GM21360 (cell line): ENCODE results near the gene CAPN14.

Experiments used
- ATAC-seq: cut with Tn5 transposase; IDR thresholded peaks from one replicate; pipeline ENCODE4 v1.9.1; 2021; ENCODE audit warnings: mild to moderate bottlenecking, moderate library complexity; ENCODE audit not compliant: unreplicated experiment

The CAPN14 gene

DNA sequence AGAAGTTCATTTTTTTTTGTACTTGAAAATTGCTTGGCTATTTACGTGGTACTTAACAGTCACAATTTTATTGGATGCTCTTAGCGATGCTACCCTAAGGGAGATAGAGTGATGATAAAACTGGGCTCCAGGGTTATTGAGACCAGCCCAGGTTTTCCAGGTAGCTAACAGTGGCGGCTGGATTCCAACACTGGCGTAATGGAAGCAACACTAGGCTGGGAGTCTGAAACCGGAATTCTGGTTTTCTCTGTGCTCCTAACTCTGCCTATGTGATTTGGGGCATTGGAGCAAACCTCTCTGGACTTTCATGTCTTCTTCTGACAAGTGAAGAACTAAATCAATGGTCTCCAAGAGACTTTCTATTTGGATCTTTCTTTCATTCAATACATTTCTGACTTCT lies 69.7 kb downstream of the CAPN14 start:
- ATAC-seq: no peak

DNA sequence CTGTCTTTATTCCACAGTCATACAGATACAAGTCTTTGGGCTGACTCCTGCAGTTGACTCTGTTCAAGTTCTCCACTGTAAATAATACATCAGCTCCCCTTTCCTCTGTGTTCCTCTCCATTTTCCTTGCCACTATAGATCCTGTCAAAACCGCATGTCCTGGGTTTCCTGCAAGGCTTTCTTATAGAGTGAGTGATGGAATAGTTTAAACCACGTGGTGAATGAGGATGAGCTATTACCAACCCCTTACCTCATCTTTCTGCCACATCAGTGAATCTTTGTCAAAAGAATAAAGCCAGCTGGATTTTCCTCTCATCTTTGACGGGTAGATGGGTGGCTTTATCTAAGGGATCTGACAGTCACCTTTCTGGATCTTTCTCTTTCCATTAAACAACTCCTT lies 75.2 kb downstream of the CAPN14 start:
- no peak for ATAC-seq

DNA sequence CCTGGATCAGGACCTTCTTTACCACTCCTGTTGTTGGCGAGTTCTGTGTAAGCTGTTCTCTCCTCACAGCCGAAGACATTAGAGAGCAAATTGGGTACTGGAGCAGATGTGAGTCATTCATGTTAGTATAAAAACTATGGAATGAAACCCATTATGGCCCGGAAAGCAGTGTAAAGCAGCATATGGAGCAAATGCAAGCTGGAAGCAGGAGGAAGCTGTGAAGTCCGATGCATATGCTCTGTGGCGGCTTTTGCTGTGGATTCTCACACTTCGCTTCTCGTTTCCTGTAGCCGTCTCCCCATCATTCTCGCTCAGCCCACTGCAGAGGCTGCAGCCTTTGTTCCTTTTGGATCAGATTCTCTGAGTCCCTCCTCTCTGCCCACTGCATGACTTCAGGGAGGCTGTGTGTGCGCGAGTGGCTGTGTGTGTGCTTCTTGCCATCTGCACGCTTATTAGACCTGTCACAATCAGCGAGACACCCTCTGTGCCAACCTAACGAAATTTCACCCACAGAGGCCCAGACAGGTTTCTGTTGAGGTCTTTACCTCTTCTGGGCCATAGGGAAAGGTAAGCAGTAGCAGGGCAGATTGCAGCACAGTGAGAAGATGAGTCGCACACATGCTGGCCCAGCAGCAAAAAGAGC lies 75.8 kb downstream of the CAPN14 start:
- no peak for ATAC-seq

DNA sequence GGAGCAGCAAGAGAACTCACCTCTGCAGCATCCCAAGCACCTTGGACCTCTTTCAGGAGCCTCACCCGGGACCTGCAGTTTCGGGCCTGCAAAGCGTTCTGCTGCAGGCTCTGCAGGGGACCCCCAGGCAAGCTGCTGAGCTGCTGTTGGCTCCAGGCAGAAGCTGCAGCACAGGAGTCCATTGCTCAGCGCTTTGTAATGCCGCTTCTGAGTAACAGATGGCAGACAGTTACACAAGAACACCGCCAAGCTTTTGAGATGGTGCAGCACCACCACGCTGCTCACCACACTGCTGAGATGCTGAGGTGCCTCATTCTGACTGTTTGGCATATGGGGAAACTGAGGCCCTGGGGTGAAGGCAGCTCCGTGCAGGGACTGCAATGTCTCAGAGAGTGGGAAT lies 77.2 kb downstream of the CAPN14 start:
- ATAC-seq: no peak

DNA sequence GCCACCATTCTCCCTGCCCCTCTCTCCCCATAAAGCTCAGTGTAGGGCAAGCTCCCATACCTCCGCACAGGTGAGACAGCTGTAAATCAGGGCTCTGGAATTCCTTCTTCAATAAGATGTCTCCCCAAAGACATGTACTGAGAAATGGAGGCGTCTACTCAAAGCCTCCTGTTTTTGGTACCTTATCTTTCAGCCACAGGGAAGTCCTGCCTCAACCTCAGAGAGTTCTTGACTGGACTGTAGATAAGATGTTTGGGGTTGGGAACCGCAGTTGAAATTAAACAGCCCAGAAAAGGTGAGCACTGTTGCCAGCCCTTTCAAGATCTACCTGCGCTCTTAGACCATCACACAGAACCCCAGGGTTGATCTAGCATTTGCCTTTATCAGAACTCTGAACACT lies 77.6 kb downstream of the CAPN14 start:
- ATAC-seq: no peak

DNA sequence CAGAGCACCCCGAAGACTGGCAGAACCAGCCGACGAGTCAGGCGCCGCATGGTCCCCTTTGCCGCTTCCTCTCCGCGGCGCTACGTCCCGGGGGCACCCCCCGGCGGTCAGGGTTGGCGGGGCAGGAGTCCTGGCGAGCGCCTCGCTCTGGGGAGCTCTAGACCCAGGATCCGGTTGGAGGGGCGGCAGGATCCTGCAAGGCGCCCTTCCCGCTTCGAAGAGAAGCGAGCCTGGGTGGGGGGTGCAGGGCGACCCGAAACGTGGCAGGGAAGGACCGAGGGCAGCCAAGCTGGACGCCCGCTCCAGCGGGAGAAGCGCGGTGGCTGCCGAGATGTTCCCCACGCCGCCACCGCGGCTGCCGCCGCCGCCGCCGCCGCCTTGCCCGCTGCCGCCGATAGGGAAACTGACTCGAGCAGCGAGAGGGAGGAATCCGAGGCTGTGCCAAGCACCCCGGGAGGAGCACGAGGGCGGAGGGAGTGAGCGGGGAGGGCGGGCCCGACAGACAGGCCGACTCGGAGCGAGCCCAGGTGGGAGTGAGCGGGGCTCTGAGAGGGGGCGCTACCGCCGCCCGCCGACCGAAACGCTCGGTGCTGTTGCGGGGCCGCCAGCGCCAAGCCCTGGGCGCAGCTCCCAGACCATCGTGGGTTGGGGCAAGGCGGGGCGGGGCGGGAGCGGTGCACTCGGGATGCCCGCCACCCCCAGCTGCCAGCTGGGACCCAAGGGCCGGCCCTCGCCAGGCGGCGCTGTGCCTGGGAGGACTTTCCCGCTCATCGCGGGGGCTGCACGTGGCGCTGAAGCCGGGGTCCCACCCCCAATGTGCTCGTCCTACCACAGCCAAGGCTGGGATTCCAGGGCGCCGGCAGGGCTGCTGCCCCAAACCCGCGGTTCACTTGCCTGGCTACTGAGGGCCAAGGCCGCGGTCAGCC lies 79.0 kb downstream of the CAPN14 start, which contains the start of gene GALNT14:
TSS of gene GALNT14 (minus strand) at position 404 of the 926 bp plus-strand sequence. CDS start at position 50, 354 bp downstream.
- ATAC-seq: no peak

DNA sequence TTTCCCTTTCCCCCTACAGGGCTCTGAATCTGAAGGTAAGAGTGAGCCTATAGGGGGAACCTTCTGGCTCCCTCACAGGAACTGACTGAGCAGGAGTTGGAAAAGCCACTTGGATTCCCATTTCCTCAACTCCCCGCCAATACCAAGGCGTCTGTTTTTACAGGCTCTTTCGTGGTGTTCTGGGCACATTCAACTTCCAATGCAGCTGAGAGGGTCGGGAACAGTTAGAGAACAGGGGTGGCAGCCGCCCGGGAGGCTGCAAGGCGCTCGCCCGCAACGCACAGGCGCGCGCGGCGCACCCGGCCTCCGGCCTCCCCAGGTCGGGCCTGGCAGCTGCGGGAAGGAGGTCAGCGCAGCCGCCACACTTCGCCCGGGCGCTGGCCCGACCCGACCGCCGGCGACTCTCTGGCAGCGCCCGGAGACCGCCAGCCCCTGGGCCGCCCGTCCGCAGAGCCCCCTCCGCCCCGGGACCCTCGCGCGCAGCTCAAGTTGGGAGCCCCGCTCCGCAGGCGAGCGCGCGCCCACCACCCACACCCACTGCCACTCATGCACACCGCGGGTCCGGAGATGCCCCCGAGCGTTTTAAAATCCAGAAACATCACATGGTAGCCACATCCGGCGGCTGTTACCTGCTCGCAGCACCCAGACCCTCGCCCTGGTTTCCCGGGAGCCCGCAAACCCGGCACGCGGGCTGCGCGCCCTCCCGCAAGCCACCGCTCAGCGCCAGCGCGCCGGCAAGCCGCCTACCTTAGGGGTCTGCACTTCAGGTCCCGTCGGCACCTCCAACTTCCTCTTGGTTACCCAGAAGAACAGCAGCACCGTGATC lies 79.9 kb downstream of the CAPN14 start:
- no peak for ATAC-seq

DNA sequence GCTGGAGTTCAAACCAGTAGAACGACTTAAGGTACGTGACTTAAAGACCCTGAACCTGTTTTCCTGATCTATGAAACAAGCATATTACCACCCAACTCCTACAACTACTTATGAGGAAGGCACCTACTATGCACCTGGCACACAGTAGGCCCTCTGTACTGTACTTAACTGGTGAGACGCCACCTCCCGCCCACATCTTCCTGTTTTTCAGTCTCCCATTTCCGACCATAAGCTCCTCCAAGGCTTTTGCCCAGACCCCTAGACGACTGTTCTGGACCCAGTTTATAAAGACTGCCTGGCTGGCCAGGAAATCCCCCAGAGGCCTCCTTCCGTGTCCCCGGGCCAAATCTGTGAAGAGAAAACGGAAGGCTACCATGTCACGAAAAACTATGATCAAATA lies 80.6 kb downstream of the CAPN14 start:
- no peak for ATAC-seq

DNA sequence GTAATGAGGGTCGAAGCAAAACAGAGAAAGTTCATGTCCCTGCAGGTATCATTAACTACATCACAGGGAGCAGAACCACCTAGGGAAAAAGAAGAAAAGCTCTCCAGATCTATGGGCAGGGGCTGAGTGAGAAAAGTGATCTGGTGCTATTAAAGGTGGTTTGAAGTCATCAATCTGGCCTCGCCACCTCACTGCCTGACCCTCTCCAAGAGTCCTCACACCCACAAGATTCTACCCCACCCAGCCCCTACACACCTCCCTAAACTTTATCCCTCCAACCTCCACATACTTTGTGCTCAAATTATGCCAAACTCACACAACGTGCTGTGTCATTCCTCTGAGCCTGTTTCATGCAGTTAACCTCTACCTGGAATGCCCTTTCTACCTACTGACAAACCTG lies 81.3 kb downstream of the CAPN14 start:
- no peak for ATAC-seq

DNA sequence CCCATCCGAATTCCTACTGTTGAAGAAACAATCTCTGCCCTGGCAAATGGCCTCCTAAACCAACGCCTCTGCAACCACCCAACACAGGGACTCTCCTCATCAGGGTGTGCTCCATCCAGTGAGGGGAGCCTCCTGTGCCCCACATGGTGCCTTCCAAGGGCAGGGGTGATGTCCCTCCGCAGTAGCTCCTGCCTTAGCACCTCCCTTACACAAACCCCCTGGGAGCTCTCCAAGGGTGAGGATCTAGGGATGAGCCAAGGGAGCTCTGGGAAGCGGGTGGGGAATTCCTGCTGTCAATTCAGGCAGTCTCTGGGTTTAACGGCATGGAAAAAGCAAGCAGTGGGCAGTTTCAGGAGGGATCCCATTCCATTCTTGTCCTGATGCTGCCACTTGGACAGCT lies 82.8 kb downstream of the CAPN14 start:
- no peak for ATAC-seq

DNA sequence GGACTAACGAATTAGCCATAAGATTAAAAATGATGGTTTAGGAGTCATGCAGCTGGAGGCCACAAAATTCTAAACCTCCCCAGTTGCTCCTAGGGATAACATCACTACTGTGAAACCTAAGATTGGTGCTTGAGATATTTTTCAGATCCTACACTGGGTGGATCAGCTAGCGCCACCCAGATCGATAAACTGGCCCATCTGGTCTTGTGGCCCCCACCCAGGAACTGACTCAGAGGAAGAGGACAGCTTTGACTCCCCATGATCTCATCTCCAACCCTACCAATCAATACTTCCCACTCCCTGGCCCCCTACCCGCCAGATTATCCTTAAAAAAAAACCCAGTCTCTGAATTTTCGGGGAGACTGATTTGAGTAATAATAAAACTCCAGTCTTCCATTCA lies 84.5 kb downstream of the CAPN14 start:
- no peak for ATAC-seq

DNA sequence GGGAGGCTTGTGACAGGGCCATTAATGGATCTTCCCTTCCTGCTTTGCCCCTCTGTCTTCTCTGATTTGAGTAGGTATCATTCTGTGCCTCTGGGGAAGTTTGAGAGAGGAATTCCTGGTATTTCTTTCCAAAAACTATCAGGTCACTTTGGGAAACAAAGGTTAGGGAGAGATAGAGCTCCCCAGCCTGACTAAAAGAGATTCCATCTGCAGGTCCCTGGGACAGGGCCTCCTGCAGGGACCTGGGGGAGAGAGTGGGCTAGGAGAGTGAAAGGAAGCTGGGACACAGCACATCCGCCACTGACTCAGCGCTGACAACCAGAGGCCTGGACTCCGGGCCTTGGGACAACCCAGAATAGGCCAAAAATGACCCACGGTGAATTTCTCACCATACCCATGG lies 85.4 kb downstream of the CAPN14 start:
- ATAC-seq: no peak

DNA sequence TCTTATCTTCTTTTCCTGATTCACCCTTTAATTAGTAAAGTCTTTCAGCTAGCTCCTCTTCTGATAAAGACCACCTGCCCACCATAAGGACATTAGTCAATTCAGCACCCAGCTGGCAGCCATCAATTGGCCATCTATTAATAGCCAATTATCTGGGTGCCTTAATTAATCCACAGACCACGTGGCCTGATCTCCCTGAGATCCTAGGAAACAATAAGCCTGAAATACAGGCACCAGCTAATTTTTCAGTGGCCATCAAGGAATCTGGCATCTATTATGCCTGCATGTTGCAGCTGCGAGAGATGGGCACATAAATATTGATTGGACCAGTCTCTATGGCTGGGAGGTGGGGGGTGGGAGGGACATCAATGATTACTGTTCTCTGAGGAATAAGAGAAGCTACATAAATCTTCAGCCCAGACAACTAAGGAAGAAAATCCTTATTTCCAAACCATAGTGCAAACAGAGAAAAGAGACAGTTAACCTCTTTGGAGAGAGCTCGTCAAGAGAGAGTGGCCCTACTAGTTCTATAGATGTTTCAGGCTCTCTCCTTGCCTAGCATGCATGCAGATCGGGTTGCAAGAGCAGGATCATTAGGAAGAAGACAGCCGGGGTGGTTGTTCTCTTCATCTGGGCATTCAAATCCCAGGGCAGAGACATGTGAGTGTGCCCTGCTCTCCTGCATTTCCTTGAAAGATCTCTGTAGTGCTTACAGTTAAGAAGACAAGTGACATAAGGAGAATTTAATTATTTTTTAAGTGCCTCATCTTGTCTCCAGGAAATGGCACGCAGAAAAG lies 87.7 kb downstream of the CAPN14 start:
- ATAC-seq: no peak

DNA sequence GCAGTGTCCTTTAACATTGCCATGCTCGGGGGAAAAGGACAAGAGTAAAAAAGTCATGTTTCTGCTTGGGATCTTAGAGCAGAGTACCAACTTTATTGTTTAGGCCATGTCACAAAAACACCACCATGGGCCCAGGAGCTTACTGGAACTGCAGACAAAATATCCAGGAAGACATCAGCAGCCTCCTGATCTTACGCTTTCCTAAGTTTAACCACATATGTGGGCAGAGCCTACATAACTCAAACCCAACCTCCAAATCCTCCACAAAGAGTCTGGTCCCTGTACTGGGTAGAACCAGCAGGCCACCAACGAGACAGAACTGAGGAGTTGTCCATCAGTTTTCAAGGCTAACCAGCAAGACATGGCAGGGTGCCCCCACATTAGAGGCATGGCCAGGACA lies 89.4 kb downstream of the CAPN14 start:
- no peak for ATAC-seq

DNA sequence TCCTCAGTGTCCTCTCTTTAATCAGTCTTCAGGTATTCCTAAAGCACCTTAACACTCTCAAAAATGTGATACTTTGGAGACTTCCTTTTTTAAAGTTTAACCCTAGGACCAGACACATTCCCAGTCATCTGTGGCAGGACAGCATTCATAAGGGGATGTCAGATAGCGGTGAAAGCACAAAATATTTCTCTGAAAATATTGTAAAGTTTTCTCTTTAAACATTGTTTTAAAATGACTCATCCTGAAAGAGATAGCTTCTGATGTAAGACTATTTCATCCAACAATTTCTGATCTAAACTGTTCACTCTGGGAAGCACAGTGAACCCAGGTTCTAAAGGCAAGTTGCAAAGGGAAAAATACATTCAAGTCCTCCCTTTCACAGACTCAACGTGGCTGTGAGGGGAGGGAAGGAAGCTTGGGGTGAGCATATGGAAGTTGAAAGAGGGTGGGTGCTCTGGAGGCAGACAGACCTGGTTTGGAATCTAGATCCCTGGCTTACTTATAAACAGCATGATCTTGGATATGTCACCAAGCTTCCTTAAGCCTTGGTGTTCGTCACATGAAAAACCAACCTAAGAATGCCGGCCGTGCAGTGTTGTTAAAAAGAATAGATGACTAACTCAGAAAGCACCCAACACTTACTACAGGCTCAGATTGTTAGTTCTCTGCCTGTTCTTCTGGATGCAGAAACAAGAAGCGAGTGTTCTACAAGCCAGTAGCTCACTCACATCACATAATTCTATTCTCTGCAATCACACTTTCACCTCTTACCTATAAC lies 91.2 kb downstream of the CAPN14 start:
- no peak for ATAC-seq

DNA sequence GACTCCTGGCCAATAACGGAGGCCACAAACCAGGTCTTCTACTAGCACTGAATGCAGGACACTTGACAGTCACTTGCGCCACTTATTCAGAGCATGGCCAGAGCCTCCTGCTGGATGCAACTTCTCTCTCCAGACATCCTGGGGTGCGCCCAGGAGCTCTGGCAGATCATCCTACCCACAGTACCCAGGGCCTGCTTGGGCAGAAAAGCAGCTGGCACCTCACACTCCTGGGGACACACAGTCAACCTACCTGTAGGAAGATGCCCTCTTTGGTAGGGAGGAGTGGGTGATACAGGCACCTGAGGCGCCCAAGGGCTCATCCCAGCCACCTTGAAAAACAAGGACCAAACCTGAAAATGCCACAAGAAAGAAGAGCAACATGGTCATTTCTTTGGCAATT lies 92.4 kb downstream of the CAPN14 start:
- no peak for ATAC-seq
